ENCODE measurements around the gene PHRF1.
"Not testable (repeated sequence)": the region's sequence is repeated elsewhere in the genome, so short reads cannot be mapped to it uniquely, and the experiment has no call there.

The PHRF1 gene

GRCh38 chr11:636511-637332, 60.5 kb downstream of the PHRF1 start, which contains the start of gene DRD4:
TSS of gene DRD4 (plus strand) at chr11:637269. CDS start at chr11:637305, 36 bp downstream.
- no peak for DNase-seq

GRCh38 chr11:637333-637592, 61.0 kb downstream of the PHRF1 start:
- no peak for DNase-seq

GRCh38 chr11:637593-638521, 61.6 kb downstream of the PHRF1 start:
- no peak for DNase-seq

- DNase-seq: no peak
Observed at GRCh38 chr11:638631-639331, 62.5 kb downstream of the PHRF1 start.

- DNase-seq: no peak
Observed at GRCh38 chr11:639332-639955, 63.2 kb downstream of the PHRF1 start.

GRCh38 chr11:640021-640706, 63.9 kb downstream of the PHRF1 start:
- no peak for DNase-seq

- no peak for DNase-seq
Observed at GRCh38 chr11:641806-642370, 65.6 kb downstream of the PHRF1 start.

- no peak for DNase-seq
Observed at GRCh38 chr11:643366-643765, 67.1 kb downstream of the PHRF1 start.

GRCh38 chr11:643849-644738, 67.8 kb downstream of the PHRF1 start:
- DNase-seq: no peak

- no peak for DNase-seq
Observed at GRCh38 chr11:645536-645935, 69.3 kb downstream of the PHRF1 start.

- DNase-seq: no peak
Observed at GRCh38 chr11:646214-646613, 69.9 kb downstream of the PHRF1 start.

- DNase-seq: not testable (repeated sequence)
Observed at GRCh38 chr11:647672-648158, 71.4 kb downstream of the PHRF1 start.

GRCh38 chr11:650482-650881, 74.2 kb downstream of the PHRF1 start:
- DNase-seq: no peak

- not testable (repeated sequence) for DNase-seq
Observed at GRCh38 chr11:653136-653535, 76.9 kb downstream of the PHRF1 start.

GRCh38 chr11:653837-654236, 77.6 kb downstream of the PHRF1 start:
- no peak for DNase-seq

GRCh38 chr11:654444-654843, 78.2 kb downstream of the PHRF1 start:
- not testable (repeated sequence) for DNase-seq

- no peak for DNase-seq
Observed at GRCh38 chr11:655036-655726, 78.9 kb downstream of the PHRF1 start.

- DNase-seq: no peak
Observed at GRCh38 chr11:656426-656825, 80.2 kb downstream of the PHRF1 start.

- no peak for DNase-seq
Observed at GRCh38 chr11:656866-657265, 80.6 kb downstream of the PHRF1 start.

GRCh38 chr11:657691-658126, 81.4 kb downstream of the PHRF1 start:
- DNase-seq: no peak
